Measurements from ENCODE around the gene MLLT6.
"Not testable (repeated sequence)": the region's sequence is repeated elsewhere in the genome, so short reads cannot be mapped to it uniquely, and the experiment has no call there.

- TF ChIP-seq, protein P1, sequence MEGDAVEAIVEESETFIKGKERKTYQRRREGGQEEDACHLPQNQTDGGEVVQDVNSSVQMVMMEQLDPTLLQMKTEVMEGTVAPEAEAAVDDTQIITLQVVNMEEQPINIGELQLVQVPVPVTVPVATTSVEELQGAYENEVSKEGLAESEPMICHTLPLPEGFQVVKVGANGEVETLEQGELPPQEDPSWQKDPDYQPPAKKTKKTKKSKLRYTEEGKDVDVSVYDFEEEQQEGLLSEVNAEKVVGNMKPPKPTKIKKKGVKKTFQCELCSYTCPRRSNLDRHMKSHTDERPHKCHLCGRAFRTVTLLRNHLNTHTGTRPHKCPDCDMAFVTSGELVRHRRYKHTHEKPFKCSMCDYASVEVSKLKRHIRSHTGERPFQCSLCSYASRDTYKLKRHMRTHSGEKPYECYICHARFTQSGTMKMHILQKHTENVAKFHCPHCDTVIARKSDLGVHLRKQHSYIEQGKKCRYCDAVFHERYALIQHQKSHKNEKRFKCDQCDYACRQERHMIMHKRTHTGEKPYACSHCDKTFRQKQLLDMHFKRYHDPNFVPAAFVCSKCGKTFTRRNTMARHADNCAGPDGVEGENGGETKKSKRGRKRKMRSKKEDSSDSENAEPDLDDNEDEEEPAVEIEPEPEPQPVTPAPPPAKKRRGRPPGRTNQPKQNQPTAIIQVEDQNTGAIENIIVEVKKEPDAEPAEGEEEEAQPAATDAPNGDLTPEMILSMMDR (IDR thresholded peaks at IDR 0.05 in 8 of 11, conservative IDR thresholded peaks at IDR 0.05 in 3 of 11), result not testable (repeated sequence)
- TF ChIP-seq POLR2AphosphoS5, POLR2A (IDR thresholded peaks at IDR 0.05): not testable (repeated sequence)
Observed at GRCh38 chr17:38726145-38726544, 21.1 kb downstream of the MLLT6 start.
